G401 (cell line): ENCODE data around the gene ABCD3. TPM values are rescaled to one million over a fixed set of nuclear protein-coding genes. Genes with fewer than 3 reads are reported as not detected.
"Not testable (repeated sequence)": the region's sequence is repeated elsewhere in the genome, so short reads cannot be mapped to it uniquely, and the experiment has no call there.

Experiments
- DNase-seq: peaks from one replicate; pipeline ENCODE4 v3.0.0-alpha.2; 2015; ENCODE audit warnings: low spot score
- in situ Hi-C: cut with HindIII; loops from 2 replicates; pipeline ENCODE4 v1.10.0; 2016; ENCODE audit warnings: low sequenced_read_pairs, mixed read lengths
- total RNA-seq: library from RNA; depleted of rRNA; stranded (reverse); fragments of >200 nt; shearing (Covaris generic); gene quantifications from 2 replicates; pipeline ENCODE4 v1.2.3, GENCODE V29; 2014

Gene ABCD3
- total RNA-seq, 1 experiment from 2014 or later: 23.6 TPM

DNA sequence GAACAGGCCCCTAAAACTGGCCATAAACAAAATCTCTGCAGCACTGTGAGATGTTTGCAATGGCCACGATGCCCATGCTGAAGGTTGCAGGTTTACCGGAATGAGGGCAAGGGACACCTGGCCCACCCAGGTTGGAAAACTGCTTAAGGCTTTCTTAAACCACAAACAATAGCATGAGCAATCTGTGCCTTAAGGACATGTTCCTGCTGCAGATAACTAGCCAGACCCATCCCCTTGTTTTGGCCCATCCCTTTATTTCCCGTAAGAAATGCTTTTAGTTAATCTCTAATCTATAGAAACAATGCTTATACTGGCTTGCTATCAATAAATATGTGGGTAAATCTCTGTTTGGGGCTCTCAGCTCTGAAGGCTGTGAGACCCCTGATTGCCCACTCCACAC is 26.6 kb downstream of the ABCD3 start:
- in situ Hi-C loops, DNase-seq: not testable (repeated sequence)

DNA sequence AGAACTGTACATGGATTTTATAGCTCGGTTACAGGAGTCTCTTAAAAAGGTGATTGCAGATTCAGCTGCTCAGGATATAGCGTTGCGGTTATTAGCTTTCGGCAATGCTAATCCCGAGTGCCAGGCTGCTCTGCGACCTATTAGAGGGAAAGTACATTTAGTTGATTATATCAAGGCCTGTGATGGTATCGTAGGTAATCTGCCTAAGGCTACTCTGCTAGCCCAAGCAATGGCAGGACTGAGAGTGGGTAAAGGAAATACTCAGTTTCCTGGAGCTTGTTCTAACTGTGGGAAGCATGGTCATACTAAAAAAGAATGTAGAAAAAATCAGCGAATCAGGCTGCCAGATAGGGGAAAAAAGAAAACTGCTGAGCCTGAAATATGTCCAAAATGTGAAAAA is 27.5 kb downstream of the ABCD3 start:
- in situ Hi-C loops, DNase-seq: not testable (repeated sequence)

DNA sequence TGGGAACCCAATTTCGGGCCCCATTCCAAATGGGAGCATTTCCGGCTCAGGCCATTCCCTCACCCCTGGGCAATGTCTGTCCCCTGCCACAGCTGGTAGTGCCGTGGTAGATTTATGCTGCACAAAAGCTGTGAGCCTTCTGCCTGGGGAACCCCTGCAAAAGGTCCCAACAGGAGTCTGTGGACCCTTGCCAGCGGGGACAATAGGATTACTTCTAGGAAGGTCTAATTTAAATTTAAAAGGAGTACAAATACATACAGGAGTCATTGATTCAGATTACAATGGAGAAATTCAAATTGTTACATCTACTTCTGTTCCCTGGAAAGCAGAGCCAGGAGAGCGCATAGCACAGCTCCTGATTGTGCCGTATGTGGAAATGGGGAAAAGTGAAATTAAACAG is 28.0 kb downstream of the ABCD3 start:
- in situ Hi-C loops, DNase-seq: not testable (repeated sequence)

DNA sequence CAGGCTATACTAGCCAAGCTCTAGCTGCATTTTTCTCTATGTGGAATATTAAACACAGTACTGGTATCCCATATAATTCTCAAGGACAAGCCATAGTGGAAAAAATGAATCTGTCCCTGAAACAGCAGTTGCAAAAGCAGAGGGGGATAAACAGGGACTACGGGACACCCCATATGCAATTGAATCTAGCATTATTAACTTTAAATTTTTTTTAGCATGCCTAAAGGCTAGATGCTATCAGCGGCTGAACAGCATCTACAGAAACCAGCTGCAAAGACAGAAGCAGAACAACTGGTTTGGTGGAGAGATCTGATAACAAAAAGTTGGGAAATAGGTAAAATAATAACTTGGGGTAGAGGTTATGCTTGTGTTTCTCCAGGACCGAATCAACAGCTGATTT is 30.6 kb downstream of the ABCD3 start:
- in situ Hi-C loops, DNase-seq: not testable (repeated sequence)

DNA sequence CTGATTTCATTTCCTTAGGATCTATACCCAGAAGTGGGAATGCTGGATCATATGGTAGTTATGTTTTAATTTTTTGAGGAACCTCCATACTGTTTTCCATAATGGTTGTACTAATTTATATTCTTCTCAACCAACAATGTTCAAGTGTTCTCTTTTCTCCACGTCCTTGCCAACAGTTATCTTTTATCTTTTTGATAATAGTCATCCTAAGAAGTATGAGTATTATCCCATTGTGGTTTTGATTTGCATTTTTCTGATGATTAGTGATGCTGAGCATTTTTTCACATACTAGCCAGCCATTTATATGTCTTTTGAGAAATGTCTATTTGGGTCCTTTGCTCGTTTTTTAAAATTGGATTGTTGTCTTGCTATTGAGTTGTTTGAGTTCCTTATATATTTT is 38.5 kb downstream of the ABCD3 start:
- no peak for DNase-seq
- in situ Hi-C loops: no loop called here

DNA sequence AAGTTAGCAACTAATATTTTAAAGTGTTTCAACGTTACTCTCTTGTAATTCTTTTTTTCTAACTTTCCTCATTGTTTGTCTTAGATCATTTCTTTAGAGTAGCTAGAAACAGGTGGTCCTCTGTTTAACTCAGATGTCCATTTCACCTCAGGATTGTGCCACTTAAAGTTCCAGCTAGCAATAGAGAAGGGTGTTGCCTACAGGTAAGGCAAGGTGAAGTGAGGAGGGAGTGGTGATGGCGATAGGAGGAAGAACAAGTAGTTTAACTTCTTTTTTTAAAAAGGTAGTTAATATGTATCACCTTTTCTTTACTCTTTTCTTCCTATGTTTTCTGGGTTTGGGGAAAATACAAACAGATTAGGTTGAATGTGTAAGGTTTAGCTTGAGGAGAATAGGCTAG is 44.4 kb downstream of the ABCD3 start:
- DNase-seq: no peak
- in situ Hi-C loops: no loop called here

DNA sequence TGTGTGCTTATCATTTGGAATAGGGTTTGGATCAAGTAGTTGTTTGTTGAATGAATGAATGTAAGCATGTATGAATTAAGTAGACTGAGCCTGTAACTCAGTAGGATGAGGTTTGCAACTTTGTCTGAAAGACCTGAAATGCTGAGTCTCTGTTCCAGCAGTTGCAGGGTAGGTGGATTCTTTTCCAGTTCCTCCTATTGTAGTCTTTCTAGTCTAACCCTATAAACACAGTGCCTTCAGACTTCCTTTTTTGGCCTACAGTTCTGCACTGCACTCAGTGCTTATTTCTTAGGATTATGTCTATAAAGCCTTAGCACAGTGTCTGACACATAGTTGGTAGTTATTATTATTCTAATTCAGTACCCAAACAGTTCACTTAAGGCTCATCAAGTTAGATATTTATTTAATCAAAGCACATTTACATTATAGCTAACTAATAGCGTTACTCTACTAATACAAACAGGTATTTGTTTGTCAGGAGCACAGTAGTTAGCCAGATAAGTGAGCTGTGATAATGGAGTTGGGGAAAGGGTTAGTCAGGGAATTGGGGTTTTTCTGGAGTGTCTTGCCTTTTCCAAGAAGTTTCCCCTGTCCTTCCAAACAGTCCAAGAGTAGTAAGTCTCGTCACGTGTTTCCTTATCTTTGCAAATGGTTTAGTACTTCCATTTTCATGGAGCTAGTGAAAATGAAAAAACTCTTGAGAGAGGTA is 45.0 kb downstream of the ABCD3 start:
- DNase-seq: no peak
- in situ Hi-C loops: no loop called here

DNA sequence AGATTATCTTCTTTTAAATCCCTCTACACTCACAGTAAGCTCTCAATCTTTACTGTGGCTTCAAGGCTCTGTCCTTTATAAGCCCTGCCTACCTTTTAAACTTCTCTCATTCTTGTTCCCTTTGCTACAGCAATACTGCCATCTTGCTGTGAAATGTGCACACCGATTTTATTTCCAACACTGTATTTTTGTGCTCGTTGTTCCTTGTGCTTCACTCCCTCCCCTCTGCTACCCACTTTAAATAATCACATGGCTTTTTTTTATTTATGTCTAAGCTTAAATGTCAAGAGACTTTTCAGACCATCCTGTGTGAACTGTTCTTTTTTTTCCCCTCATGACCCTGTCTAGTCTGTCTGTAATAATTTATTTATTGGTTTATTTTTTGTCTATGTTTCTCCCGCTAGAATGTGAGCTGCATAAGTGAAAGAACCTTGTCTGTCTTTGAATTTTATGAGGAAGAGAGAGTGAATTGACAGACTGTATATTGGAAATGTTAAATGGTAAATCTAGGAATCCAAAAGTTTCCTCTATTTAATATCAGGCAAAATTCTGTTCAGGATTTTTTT is 45.7 kb downstream of the ABCD3 start:
- in situ Hi-C loops: no loop called here
- DNase-seq: peak; percentile 29

DNA sequence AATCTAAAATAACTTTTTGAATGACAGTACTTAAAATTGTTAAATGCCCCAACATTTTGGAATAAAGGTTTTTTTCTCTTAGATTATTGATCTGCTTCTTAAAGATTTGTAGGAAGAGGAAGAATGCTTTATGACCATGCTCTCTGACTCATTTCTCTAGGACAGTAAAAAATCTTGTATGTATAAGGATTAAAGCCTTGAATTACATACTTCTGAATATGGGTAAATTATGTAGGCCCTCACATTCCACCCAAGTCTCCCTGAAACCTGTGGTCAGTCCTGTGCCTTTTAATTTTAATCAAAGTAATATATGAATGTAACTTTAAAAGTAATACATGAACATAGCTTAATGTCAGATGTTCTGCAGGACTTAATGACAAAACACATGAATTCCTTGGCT is 50.5 kb downstream of the ABCD3 start:
- DNase-seq: no peak
- in situ Hi-C loops: no loop called here

DNA sequence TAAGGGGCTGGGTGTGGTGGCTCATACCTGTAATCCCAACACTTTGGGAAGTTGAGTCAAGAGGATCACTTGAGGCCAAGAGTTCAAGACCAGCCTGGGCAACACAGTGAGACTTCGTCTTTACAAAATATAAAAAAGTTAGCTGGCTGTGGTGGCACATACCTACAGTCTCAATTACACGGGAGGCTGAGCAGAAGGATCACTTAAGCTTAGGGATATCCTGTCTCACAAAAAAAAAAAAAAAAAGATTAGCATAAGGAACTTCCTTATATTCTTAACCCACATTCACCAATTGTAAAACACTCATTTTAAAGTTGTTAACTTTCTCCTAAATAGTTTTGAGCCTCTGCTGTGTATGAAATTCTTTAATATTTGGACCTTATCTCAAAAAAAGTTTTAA is 53.1 kb downstream of the ABCD3 start:
- in situ Hi-C loops: no loop called here
- DNase-seq: no peak

DNA sequence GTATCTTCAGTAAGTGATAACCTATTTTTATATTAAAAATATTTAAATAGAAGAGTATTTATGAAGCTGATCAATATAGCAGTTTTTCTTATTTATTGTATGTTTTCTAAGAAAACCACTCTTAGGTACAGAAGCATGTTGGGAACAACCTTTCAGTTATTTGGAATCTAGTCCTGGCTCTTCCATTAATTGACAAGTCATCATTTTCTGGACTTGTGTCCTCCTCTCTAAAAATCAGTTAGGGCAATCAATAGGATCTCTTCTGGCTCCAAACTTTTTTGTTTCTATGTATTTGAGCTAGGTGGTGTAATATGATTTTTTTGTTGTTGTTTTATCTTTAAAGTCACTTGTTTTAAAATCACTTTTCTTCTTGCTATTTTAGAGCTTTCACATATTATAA is 57.0 kb downstream of the ABCD3 start:
- DNase-seq: no peak
- in situ Hi-C loops: no loop called here

DNA sequence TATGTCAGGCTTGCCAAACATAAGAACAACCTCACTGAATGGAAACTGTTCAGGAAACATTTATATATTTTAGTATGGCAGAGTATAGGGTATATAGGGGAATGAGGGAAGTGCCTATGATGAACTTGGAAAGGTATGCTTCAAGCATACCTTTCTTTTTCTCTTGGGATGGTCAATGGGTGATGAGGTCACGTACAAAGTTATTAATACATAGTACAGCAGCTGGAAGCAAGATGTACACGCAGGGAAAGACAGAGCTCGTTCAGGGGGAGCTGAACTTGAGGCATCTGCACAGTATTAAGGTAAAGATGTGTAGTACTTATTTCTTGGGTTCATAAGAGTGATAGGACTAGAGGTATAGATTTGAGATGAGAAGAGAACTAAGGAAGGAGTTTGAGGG is 61.5 kb downstream of the ABCD3 start:
- in situ Hi-C loops: no loop called here
- no peak for DNase-seq

DNA sequence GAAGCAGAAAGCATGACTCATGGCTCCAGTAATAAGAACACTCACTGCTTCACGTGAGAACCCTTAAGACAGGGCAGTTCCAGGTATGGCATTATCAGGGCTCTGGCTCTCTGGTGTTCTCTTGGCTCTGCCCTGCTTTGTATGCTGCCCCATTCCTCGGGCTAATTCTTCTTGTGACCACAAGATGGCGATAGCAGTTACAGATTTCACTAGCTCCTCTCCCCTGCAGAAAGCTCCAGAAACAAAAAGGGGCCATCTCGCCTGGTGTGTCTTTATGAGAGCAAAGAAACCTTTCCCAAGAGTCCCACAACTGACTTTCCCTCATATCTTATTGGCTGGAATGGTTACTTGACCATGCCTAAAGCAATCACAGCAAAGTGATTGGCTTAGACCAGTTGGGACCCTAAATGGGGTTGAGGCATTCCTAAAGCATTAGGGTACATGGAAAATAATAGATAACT is 63.3 kb downstream of the ABCD3 start:
- DNase-seq: peak; percentile 82
- in situ Hi-C loops: no loop called here

DNA sequence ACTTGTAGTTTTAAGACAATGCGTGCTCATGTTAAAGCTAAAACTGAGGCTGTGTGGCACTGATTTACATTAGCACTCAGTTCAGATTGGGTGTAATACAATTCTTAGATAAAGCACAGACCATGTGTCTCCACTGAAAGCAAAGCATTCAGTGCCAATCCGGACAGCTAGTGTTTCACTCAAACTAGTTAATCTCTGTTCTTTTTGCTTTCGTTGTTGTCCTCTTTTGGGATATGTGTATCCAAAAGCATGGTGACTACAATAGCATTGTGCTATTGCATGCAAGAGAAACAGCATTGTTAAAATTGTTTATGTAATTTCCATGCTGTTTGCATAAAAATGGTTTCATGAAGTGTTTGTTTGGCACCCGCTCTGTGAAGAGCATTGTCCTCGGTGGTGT is 68.8 kb downstream of the ABCD3 start:
- in situ Hi-C loops: no loop called here
- no peak for DNase-seq

DNA sequence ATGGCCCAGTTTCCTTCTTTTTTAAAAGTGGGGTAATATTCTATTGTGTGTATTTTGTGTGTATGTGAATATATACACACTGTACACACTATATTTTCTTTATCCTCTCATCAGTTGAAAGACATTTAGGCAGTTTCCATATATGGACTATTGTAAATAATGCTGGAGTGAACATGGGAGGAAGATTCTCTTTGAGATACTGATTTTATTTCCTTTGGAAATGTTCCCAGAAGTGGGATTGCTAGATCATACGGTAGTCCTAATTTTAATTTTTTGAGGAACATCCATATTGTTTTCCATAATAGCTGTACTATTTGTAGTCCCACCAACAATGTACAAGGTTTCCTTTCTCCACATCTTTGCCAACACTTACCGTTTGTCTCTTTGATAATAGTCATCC is 72.4 kb downstream of the ABCD3 start:
- DNase-seq: no peak
- in situ Hi-C loops: no loop called here

DNA sequence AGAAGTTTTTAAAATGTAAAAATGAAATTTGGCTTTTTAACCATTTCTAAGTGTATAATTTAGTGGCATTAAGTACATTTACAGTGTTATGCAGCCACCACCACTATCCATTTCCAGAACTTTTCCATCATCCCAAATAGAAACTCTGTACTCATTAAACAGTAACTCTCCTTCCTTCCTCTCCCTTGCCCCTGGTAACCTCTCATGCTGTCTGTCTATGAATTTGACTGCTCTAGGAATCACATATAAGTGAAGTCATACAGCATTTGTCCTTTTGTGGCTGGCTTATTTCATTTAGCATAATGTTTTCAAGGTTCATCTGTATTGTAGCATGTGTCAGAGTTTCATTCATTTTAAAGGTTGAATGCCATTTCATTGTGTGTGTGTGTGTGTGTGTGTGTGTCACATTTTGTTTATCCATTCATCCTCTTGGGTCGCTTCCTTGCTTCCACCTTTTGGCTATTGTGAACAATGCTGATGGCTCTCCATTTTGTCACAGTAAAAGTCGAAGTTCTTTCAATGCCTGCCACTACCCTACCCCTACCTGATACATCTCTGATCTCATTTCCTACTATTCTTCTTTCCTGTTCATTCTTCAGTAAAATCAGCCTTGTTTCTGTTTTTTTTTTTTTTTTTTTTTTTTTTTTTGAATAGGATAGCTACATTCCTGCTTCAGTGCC is 78.0 kb downstream of the ABCD3 start:
- in situ Hi-C loops: no loop called here
- no peak for DNase-seq

DNA sequence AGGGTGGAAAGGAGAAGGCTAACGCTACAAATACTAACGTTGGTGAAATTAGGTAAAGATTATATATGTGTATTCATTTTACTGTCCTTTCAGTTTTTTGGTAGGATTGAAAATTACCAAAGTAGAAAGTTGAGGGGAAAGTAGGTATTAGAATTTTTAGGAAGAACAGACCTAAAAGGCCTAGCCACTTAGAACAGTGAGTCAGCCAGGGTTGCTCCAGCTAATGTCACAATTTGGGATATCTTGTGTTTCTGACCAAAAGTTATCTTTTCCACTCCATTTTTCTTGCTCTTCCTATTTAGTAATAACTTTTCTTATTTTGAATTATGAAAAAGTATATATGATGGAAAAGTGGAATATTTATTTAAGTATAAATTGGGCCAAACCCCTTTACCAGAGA is 83.2 kb downstream of the ABCD3 start:
- in situ Hi-C loops: no loop called here

DNA sequence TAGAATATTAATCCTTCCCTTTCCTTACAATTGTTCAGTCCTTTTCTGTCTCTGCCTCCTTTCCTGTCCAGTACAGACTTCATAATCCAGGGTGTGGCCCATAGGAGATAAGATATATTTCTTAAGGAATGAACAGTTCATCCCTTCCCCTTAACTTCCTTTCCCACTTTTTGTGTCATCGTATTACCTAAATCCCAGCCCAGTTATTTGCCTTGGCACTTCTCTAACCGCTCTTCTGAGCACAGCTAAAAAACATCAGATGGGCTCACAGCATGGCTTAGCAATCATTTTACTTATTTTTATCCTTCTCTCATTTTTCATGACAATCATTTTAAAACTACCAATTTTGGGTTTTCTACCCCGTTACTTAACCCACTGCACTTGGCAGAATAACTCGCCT is 83.7 kb downstream of the ABCD3 start:
- in situ Hi-C loops: no loop called here

More for the DNA sequence above, 83.2 kb downstream of the ABCD3 start:
- DNase-seq: no peak

DNA sequence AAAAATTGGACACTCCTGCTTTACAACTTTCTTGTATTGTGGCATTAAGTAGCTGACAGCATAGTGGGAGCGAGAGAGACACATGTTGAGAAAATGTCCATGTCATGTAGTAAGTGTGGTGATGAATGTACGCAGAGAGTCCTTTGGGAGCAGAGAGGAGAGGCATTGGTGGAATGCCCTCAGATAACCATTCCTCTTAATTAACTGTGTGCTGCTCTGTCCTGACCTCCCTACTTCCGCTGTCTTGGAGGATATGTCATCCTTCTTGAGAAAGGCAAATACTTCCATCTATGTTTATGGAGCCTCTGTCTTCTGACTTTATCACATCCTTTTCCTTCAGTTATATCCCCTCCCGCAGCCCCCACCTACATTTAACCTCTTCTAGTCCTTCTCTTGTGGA is 85.0 kb downstream of the ABCD3 start:
- DNase-seq: no peak
- in situ Hi-C loops: no loop called here

More for the DNA sequence above, 83.7 kb downstream of the ABCD3 start:
- peak; percentile 57 for DNase-seq

DNA sequence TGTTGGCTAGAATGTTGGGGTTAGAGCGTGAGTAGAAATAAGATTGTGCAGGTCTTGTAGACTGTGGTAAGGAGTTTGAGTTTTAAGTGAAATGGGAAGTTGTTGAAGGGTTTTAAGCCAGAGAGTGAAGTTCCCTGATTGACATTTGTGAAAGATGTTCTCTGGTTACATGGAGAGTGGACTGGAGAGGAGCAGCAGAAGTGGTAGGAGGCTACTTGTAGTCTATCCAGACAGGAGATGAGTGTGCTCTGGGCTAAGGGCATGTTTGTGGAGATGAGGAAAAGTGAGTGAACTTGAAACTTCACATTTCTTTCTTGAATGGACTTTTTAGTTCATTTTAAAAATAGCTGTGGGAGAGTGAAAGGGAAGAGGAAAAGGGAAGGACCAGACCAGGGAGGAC is 86.4 kb downstream of the ABCD3 start:
- in situ Hi-C loops: no loop called here
- no peak for DNase-seq

DNA sequence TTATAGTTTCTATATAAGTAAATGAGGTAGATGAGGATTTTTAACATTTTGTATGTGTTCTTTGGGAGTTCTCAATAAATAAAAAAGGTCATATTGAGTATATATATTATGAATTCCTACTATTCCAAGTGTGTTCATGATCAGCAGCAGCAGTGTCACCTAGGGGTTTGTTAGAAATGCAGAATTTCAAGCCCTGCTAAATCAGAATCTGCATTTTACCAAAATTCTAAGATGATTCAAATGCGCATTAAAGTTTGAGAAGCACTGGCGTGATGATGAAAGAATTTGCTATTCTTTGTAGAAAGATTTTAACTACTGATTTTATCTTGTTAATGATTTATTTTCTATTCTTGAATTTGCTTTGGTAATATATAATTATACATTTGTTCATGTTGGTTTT is 94.6 kb downstream of the ABCD3 start:
- in situ Hi-C loops: no loop called here
- DNase-seq: no peak
